Endothelial cell of umbilical vein (primary cell): ENCODE data around the gene PARD3B. TPM values are rescaled to one million over a fixed set of nuclear protein-coding genes. Genes with fewer than 3 reads are reported as not detected.

Experiments
- BruUV-seq: library from RNA; stranded (reverse); fragments of 400-500 nt; replicated peaks from 2 replicates; lab custom pipeline; 2021; lab: Mats Ljungman, UMichigan
- CTCF ChIA-PET: fragments of 300-600, 350-600 bp; sonication (Branson Sonifier 250); formaldehyde crosslinking; loops from one replicate; lab custom pipeline; 2021; ENCODE audit warnings: antibody characterized with exemption, inconsistent platforms; lab: Charles Lee
- POLR2A ChIA-PET: fragments of 300-600, 350-600 bp; sonication (Branson Sonifier 250); formaldehyde crosslinking; loops from one replicate; lab custom pipeline; 2021; ENCODE audit warnings: antibody characterized with exemption, inconsistent platforms; lab: Charles Lee
- DNase-seq: peaks from one replicate; pipeline ENCODE4 v3.0.0-alpha.2; 2011; ENCODE audit warnings: low read depth, low spot score
- FAIRE-seq: peaks from 2 replicates; lab custom pipeline; 2011; peaks lifted over from hg19 to GRCh38; lab: Jason Lieb, UNC
- H2AFZ ChIP-seq: 2 replicates; pipeline ENCODE4 v1.6.0; 2012; ENCODE audit warnings: low read depth, low read length, control low read depth, inconsistent platforms
- H3K27ac ChIP-seq: 2 replicates; pipeline ENCODE4 v1.5.1; 2011; ENCODE audit warnings: low read depth, mild to moderate bottlenecking, control low read depth, low read length, moderate library complexity; ENCODE audit not compliant: insufficient read depth
- H3K27me3 ChIP-seq, 2 experiments: 2 replicates each; pipeline versions ENCODE4 v1.6.0 to v1.6.1; 2011; ENCODE audit warnings: low read length in 2 of 2, mixed read lengths in 1 of 2; ENCODE audit not compliant: control insufficient read depth in 2 of 2, insufficient read depth in 2 of 2
- H3K36me3 ChIP-seq, 2 experiments: 2 replicates in 1 of 2; 3 replicates in 1 of 2; pipeline ENCODE4 v1.5.1; 2011; ENCODE audit warnings: low read length in 2 of 2, mild to moderate bottlenecking in 1 of 2, moderate library complexity in 1 of 2; ENCODE audit not compliant: control insufficient read depth in 2 of 2, insufficient read depth in 2 of 2; ENCODE audit errors: extremely low read depth in 1 of 2
- H3K4me1 ChIP-seq: 3 replicates; pipeline ENCODE4 v1.5.1; 2011; ENCODE audit warnings: mild to moderate bottlenecking, low read length; ENCODE audit not compliant: control insufficient read depth, insufficient read depth; ENCODE audit errors: extremely low read depth
- H3K4me2 ChIP-seq: 2 replicates; pipeline ENCODE4 v1.6.1; 2011; ENCODE audit warnings: low read length, control low read depth, mixed read lengths; ENCODE audit not compliant: insufficient read depth
- H3K4me3 ChIP-seq, 3 experiments: fragments of 200-600 bp in 1 of 3; sonication (generic), shearing (Covaris generic) in 1 of 3; replicated peaks in 1 of 3; 2 replicates each; pipeline ENCODE4 v1.5.1; 2011 to 2016; ENCODE audit warnings: control low read depth in 3 of 3, low read length in 3 of 3, mild to moderate bottlenecking in 2 of 3, inconsistent platforms in 1 of 3, low read depth in 1 of 3, moderate library complexity in 1 of 3; ENCODE audit not compliant: insufficient read depth in 1 of 3
- H3K79me2 ChIP-seq: 2 replicates; pipeline ENCODE4 v1.6.0; 2012; ENCODE audit warnings: low read length, inconsistent platforms; ENCODE audit not compliant: control insufficient read depth, insufficient read depth
- H3K9ac ChIP-seq: replicated peaks from 2 replicates; pipeline ENCODE3; 2011; ENCODE audit warnings: low read length, control low read depth; ENCODE audit not compliant: insufficient read depth; ENCODE audit errors: extremely low read depth
- H3K9me1 ChIP-seq: replicated peaks from 3 replicates; pipeline ENCODE4 v1.6.0; 2011; ENCODE audit warnings: mild to moderate bottlenecking, low read length; ENCODE audit not compliant: control insufficient read depth, insufficient read depth; ENCODE audit errors: extremely low read depth
- H3K9me3 ChIP-seq: replicated peaks from 2 replicates; pipeline ENCODE4 v1.5.1; 2012; ENCODE audit warnings: low read length, inconsistent platforms; ENCODE audit not compliant: control insufficient read depth, insufficient read depth
- H4K20me1 ChIP-seq: replicated peaks from 2 replicates; pipeline ENCODE3; 2011; ENCODE audit warnings: mild to moderate bottlenecking, low read length; ENCODE audit not compliant: control insufficient read depth, insufficient read depth; ENCODE audit errors: extremely low read depth
- CTCF ChIP-seq, 2 donors: IDR thresholded peaks; 1 replicate in 1 of 2; 2 replicates in 1 of 2; pipeline ENCODE4 v1.5.1; 2011; ENCODE audit warnings: low read length in 2 of 2, mild to moderate bottlenecking in 2 of 2, moderate library complexity in 2 of 2, control low read depth in 1 of 2, inconsistent platforms in 1 of 2, low read depth in 1 of 2; ENCODE audit not compliant: insufficient read depth in 1 of 2; ENCODE audit errors: extremely low read depth in 1 of 2
- EZH2 ChIP-seq: IDR thresholded peaks from 2 replicates; pipeline ENCODE4 v1.6.1; 2012; ENCODE audit warnings: borderline replicate concordance, low read depth, mild to moderate bottlenecking, moderate library complexity, low read length, inconsistent platforms; ENCODE audit not compliant: severe bottlenecking
- FOS ChIP-seq: IDR thresholded peaks from 2 replicates; pipeline ENCODE4 v1.6.1; 2011; ENCODE audit warnings: mild to moderate bottlenecking, low read length, moderate library complexity, borderline replicate concordance; ENCODE audit not compliant: insufficient read depth
- GATA2 ChIP-seq: IDR thresholded peaks from 2 replicates; pipeline ENCODE4 v1.7.0; 2011; ENCODE audit warnings: low read depth, mild to moderate bottlenecking, moderate library complexity, mixed read lengths, low read length; ENCODE audit not compliant: insufficient read length, insufficient read depth
- JUN ChIP-seq: IDR thresholded peaks from 2 replicates; pipeline ENCODE4 v1.6.1; 2011; ENCODE audit warnings: borderline replicate concordance, low read depth; ENCODE audit not compliant: insufficient read length, insufficient read depth
- MAX ChIP-seq: IDR thresholded peaks from 2 replicates; pipeline ENCODE4 v1.6.1; 2011; ENCODE audit not compliant: insufficient read depth, insufficient read length
- MYC ChIP-seq: IDR thresholded peaks from one replicate; pipeline ENCODE4 v1.6.1; 2011; ENCODE audit warnings: mild to moderate bottlenecking, low read depth, low read length
- POLR2A ChIP-seq: IDR thresholded peaks from 2 replicates; pipeline ENCODE4 v1.6.1; 2012; ENCODE audit warnings: low read depth, mild to moderate bottlenecking, control low read depth, low read length
- POLR2AphosphoS5 ChIP-seq: IDR thresholded peaks from 2 replicates; pipeline ENCODE4 v1.6.1; 2012; ENCODE audit warnings: low read depth, mild to moderate bottlenecking, control low read depth, low read length, moderate library complexity; ENCODE audit not compliant: insufficient read depth
- dilution Hi-C: fragments of 300-500 bp; cut with MboI; formaldehyde crosslinking; loops from one replicate; pipeline ENCODE4 v1.15.0; 2019; ENCODE audit warnings: low sequenced_read_pairs; ENCODE audit not compliant: extremely low pct_ligation_motif_present
- intact Hi-C: fragments of 100-400 bp; cut with micrococcal nuclease; formaldehyde crosslinking; loops from one replicate; pipeline ENCODE4 v1.10.0; 2022
- polyA plus RNA-seq, 4 experiments: library from polyadenylated mRNA; depleted of rRNA in 3 of 4; stranded (reverse) in 3 of 4; unstranded in 1 of 4; fragments of >200 nt; gene quantifications; 2 replicates each; pipeline versions ENCODE4 v1.2.1 to v1.2.3, GENCODE V29; 2011 to 2012; ENCODE audit warnings: missing spikeins in 1 of 4
- total RNA-seq: library from RNA; stranded (reverse); gene quantifications from 2 replicates; pipeline ENCODE4 v1.2.3, GENCODE V29; 2021

The PARD3B gene
- total and polyA plus RNA-seq, 2 donors (not counting 3 experiments of a cell fraction or from before 2014, with no cell fraction given) = 2.2 to 30.9 TPM

- TF ChIP-seq GATA2 = no peak
- TF ChIP-seq MAX = no peak
- TF ChIP-seq FOS = no peak
- no peak for TF ChIP-seq MYC
- TF ChIP-seq POLR2AphosphoS5 = no peak
- no peak for TF ChIP-seq JUN
- TF ChIP-seq CTCF (IDR thresholded peaks at IDR 0.05; ENCODE audit: extremely low read depth in 1 of 2, insufficient read depth in 1 of 2, low read depth in 1 of 2, low read length in 2 of 2) = no peak
- TF ChIP-seq POLR2A = no peak
- no peak for TF ChIP-seq EZH2
- Histone ChIP-seq H4K20me1 (no peaks in the 10 kb centered on the region), H3K4me2 (no peak overlapping the region), H2AFZ (no peak overlapping the region), H3K9ac (no peak overlapping the region), H3K9me1 (no peaks in the 10 kb centered on the region), H3K9me3 (no peaks in the 10 kb centered on the region), H3K79me2 (no peaks in the 10 kb centered on the region), H3K27ac (no peak overlapping the region), H3K36me3 (no peaks in the 10 kb centered on the region), H3K4me1 (no peaks in the 10 kb centered on the region), H3K4me3 (no peak overlapping the region), H3K27me3 (no peaks in the 10 kb centered on the region)
- BruUV-seq = no TSS peak
- ChIA-PET CTCF (interaction anchor here (0.9 to 3.0 kb wide), 2 partner anchors 31 to 355 kb away, joined by 3 to 12 read pairs; no protein-coding TSS in a partner anchor), POLR2A (no interaction called here)
- intact Hi-C loops (loop anchor here (10.0 kb wide), 1 partner anchor 244 kb away; no protein-coding TSS in a partner anchor), dilution Hi-C loops (no loop called here)
- no peak for FAIRE-seq
- no peak for DNase-seq
These were observed 776.0 kb downstream of the PARD3B start for GRCh38 chr2:205321231-205321630.
